LHCN-M2 (cell line): ENCODE results near the gene DLG1. TPM values are rescaled to one million over a fixed set of nuclear protein-coding genes. Genes with fewer than 3 reads are reported as not detected.

Experiments used
- DNase-seq: peaks from one replicate; pipeline ENCODE4 v3.0.0-alpha.2; 2012; ENCODE audit warnings: low read depth
- total RNA-seq: library from RNA; depleted of rRNA; stranded (reverse); fragments of >200 nt; gene quantifications from 2 replicates; pipeline ENCODE4 v1.2.3, GENCODE V29; 2014

Gene DLG1
- total RNA-seq, 1 experiment from 2014 or later: 107 TPM

GRCh38 chr3:197248341-197248740 lies 50.1 kb downstream of the DLG1 start:
- DNase-seq: no peak

DNA sequence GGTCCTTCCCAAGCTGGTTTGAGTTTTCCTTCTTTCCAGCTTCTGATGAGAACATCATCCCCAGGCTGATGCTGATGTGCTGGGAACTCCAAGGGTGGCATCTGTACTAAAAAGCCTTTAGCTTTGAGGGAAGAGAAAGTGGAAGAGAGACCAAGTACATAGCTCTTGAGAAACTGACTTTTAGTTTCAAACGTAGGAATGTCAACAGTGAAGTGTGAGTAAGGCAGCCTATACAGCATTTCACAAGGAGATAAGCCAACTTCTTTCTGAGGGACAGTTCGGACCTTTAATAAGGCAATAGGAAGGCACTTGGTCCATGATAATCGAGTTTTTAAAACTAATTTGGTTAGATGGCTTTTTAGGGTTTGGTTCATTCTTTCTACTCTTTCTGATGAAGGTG lies 53.7 kb downstream of the DLG1 start:
- no peak for DNase-seq

GRCh38 chr3:197242784-197243432 lies 55.5 kb downstream of the DLG1 start:
- peak; percentile 55 for DNase-seq

DNA sequence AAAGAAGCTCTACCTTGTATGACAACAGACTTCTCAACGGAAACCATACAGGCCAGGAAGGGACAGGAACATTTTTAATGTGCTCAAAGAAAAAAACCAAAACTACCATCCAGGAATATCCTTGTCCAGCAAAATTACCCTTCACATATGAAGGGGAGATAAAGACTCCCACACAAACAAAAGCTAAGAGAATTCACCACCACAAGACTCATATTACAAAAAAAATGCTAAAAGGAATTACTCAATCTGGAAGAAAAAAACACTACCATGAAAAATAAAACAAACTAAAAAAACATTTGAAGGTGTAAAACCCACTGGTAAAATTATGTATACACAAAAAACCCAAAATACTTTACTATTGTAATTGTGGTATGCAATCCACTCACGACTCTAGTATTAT lies 57.2 kb downstream of the DLG1 start:
- DNase-seq: peak; percentile 23

DNA sequence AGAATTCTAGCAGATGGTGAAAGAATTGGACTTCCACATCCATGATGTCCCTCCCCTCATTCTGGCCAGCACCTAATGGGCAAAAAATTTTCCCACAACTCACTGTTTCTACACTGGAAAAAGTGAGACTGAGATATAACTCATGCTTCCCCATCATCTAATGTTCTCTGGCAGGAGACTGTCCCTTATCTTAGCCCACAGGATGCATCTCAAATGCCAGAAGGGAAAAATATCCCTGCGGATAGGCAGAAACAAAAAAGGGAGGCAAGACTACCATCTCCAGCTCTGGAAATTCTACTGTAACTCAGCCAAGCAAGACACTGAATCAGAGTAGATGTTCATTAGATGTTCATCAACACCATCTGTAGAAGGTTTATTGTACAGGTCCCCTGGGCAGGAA lies 58.6 kb downstream of the DLG1 start:
- no peak for DNase-seq

DNA sequence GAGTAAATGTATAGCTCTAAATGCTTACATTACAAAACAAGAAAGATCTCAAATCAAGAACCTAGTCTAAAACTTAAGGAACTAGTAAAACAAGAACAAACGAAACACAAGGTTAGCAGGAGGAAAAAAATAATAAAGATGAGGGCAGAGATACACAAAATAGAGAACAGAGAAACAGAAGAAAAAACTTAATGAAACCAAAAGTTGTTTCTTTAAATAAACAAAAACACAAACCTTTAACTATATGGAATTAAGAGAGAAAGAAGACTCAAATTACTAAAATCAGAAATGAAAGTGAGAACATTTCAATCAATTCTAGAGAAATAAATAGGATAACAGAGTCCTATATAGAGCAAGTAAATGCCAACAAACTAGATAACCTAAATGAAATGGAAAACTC lies 59.6 kb downstream of the DLG1 start:
- no peak for DNase-seq

DNA sequence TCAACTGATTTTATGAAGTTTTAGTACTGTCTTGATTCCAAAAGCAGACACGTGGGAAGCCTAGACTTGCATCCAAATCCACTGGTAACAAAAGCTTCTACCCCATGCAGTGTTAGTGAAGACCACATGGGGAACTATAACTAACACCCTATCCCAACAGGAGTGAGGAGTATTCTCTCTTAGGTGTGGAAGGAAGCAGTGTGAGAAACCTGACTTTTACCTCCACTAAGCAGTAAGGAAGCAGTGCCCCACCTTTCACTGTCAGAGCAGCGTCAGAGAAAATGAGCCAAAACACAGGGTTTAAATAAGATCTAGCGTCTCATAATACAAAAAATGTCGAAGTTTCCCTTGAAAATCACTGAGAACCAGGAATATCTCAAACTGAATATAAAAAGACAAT lies 60.5 kb downstream of the DLG1 start:
- DNase-seq: no peak

- DNase-seq: no peak
Observed at GRCh38 chr3:197236362-197236761, 62.0 kb downstream of the DLG1 start.

DNA sequence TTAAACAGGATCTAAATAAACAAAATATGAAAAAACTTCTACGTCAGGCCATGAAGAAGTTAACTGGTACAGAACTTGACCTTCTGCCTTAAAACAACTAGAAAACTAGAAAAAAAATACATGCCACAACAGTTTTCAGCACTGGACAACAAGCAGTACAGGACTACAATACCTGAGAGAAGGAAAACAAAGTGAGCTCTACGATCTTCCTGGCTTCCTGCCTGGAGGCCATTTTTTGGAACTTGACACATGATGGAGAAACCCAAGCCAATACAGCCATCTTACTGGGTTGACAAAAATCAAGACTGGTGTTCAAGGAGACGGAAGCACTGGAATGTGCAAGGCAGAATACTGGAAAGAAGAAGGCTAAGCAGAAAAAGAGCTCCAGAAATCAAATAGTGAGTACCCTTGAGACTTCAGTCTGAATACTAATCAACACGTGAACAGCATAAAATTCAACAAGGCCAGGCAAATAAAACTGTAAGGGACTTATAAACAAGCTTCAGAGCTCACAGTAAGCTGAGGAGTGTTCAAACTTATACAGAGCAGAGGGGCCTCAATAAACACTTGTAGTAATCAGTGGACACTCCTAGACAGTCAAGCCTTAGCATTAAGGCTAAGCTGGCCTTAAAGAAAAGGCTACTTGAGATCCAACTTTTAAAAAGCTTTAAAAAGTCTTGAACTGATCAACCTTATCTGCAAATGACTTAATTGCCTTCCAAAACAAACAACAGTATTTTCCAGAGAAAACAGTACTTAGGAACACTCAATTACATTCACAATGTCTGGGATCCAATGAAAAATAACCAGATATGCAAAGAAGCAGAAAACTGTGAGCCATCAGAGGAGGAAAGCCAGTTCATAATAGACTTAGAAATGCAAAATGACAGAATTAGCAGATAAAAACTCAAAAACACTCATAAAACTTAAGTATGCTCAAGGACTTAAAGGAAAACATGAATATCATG lies 63.2 kb downstream of the DLG1 start:
- no peak for DNase-seq

DNA sequence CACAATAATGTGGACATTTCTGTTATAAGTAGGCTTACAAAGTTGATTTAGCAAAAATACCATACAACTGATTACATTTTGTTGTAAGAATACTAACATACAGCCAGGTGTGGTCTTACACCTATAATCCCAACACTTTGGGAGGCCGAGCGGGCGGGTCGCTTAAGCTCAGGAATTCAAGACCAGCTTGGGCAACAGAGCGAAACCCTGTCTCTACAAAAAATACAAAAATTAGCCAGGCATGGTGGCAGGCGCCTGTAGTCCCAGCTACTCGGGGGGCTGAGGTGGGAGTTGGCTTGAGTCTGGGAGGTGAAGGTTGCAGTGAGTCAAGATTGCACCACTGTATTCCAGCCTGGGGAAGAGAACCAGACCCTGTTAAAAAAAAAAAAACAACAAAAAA lies 67.1 kb downstream of the DLG1 start:
- no peak for DNase-seq

- DNase-seq: no peak
Observed at GRCh38 chr3:197229836-197230235, 68.6 kb downstream of the DLG1 start.

- no peak for DNase-seq
Observed at GRCh38 chr3:197229178-197229577, 69.2 kb downstream of the DLG1 start.

DNA sequence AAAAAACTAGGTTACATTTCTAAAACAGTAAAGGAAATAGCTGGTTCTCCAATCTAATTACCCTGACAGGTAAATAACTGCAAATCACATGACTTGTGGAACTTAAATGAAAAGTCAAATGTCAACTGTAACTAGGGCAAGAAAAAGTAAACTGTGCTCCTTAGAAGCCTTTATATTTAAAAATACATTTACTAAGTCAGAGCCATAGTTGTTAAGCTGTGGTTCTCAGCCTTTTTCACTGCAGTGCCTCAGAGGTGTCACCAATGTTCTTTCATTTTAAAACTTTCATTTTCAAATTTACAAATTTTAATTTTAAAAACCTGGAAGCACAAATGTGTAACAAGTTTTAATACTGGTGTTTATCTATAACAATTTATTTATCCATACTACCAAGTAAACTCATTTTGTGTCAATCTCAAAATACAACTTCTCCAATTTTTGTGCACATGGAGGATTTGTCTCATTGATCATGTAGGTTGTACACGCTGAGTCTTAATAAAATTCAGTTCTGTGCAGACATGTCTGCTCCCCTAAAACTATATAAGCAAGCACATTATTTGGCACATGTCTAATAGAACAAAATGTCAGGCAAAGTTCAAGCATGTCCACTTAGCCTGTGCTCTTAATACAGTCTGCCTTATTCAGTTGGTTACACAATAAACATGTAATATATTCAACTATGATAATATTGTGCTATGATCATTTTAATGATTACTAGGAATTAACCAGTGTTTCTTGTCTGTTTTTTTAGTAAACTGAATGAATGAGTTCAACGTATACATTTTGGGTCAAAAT lies 70.4 kb downstream of the DLG1 start:
- DNase-seq: no peak

DNA sequence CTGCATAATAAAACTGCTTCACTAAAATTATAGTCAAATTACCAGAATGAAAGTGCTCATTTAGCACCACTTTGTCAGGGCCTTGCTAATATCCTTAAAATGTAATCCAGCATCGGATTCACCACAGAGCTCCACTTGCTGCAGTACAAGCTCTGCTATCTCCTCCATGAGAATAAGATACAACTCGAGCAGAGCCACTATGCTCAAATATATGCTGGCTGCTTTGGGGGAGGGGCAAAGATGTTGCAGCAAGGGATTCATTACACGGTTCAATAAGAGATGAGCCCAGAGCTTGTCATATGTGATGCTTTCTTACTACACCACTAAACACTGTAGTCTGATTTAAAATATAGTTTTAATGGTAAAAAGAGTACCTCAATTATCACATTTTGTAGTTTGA lies 72.2 kb downstream of the DLG1 start:
- no peak for DNase-seq

DNA sequence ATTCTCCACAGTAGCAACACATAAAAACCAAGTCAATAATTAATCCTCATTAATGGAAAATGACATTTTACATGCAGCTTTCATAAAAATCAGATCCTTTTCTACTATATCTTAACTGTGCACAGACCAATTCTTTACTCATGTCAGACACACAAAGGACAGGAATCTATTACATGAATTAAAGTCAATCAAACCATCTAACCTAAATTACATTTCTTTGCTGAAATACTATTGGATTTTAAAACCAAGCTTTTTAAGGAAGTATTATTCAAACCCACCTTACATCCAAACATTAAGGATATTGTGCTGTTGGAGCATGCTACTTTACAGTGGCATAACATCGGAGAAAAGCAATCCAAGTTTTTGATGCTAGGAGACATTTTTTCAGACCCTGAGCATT lies 72.8 kb downstream of the DLG1 start:
- no peak for DNase-seq

- DNase-seq: peak; percentile 64
Observed at GRCh38 chr3:197224034-197224444, 74.4 kb downstream of the DLG1 start.

GRCh38 chr3:197222937-197223370 lies 75.5 kb downstream of the DLG1 start:
- DNase-seq: no peak

DNA sequence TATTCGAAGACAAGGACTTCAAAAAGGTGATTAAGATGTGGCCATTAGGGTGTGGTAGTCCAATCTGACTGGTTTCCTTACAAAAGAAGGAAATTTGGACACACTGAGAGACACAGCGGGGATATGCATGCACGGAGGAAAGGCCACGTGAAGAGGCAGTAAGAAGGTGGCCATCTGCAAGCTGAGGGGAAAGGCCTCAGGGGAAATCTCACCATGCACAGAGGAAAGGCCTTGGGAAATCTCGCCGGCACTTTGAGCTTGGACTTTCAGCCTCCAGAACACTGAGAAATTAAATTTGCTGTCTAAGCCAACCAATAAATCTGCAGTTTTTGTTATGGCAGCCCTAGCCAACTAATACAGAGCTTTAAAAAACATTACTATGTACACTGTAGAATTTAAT lies 78.8 kb downstream of the DLG1 start:
- DNase-seq: no peak

DNA sequence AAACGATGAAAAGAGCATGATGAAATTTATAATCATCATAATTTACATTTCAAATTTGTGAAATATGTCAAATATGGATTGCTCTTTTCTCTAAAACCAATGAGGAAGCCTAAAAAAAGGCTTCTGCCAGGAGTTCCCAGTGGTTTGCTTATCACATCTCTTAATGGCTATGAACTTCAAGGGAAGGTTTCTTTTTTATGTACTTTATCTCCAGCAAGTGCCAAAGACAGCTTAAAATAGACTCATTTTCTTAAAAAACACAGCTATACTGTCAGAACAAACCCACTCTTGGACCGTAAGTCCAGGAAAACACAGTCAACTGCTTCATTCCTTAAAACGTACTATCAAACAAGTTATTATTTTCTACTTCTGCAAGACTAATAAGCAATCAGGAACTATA lies 80.2 kb downstream of the DLG1 start:
- no peak for DNase-seq

DNA sequence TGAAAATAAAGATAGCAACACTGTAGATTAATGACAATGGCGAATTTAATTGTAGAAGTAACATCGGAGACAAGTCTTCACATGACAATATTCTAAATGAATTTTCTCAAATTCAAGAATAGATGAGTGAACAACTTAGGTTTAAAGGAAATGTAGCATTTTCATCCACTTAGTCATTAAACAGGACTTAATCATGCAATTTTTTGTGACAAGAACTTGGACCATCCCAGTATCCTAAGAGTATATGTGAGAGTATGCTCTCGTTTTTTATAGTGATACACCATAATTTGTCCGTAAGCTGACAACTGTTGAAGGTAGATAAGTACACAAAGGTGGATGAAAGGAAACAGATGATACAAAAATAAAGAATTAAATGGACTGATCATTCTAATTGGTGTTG lies 81.5 kb downstream of the DLG1 start:
- peak; percentile 22 for DNase-seq

- DNase-seq: peak; percentile 78
Observed at GRCh38 chr3:197216169-197216860, 82.1 kb downstream of the DLG1 start.
